HEK293 (cell line): ENCODE results near the gene SPCS2.

Experiments
- CTCF ChIA-PET: fragments of 350-600 bp; formaldehyde crosslinking; extraction: SDS; loops from one replicate; lab custom pipeline; 2021; ENCODE audit warnings: antibody characterized with exemption; lab: Yijun Ruan, JAX
- POLR2A ChIA-PET: fragments of 300-600 bp; formaldehyde crosslinking; extraction: SDS; loops from one replicate; lab custom pipeline; 2020; ENCODE audit warnings: antibody characterized with exemption, inconsistent platforms; lab: Yijun Ruan, JAX
- H3K27ac ChIP-seq: fragments of 200-500 bp; sonication (Bioruptor generic); 2 replicates; pipeline ENCODE4 v1.5.1; 2014; ENCODE audit warnings: low read depth, low read length, control low read depth, inconsistent platforms; ENCODE audit errors: extremely low read depth
- H3K36me3 ChIP-seq, 2 experiments: fragments of 200-500 bp in 1 of 2; sonication (Bioruptor generic) in 1 of 2; 1 replicate in 1 of 2; 2 replicates in 1 of 2; pipeline ENCODE4 v1.5.1; 2014 to 2017; ENCODE audit warnings: inconsistent platforms in 2 of 2, low read length in 2 of 2; ENCODE audit not compliant: control insufficient read depth in 2 of 2, insufficient read depth in 1 of 2
- H3K4me1 ChIP-seq: fragments of 200-500 bp; sonication (Bioruptor generic); 2 replicates; pipeline ENCODE4 v1.5.1; 2014; ENCODE audit warnings: mild to moderate bottlenecking, low read length, inconsistent platforms; ENCODE audit not compliant: control insufficient read depth, insufficient read depth
- H3K4me3 ChIP-seq: 2 replicates; pipeline ENCODE4 v1.5.1; 2011; ENCODE audit warnings: low read depth, mild to moderate bottlenecking, control low read depth, low read length, moderate library complexity
- H3K9me3 ChIP-seq: fragments of 200-500 bp; sonication (Bioruptor generic); 2 replicates; pipeline ENCODE4 v1.5.1; 2014; ENCODE audit warnings: low read depth, low read length, inconsistent platforms; ENCODE audit not compliant: control insufficient read depth, insufficient read depth
- ATF2 ChIP-seq: fragments of 450-650 bp; formaldehyde crosslinking; IDR thresholded peaks from 2 replicates; pipeline ENCODE4 v1.5.1; 2016; ENCODE audit warnings: missing biosample characterization, missing genetic modification characterization, low read depth
- CTCF ChIP-seq: fragments of 450-650 bp; formaldehyde crosslinking; IDR thresholded peaks from 2 replicates; pipeline ENCODE4 v1.5.1; 2016; ENCODE audit warnings: missing biosample characterization, missing genetic modification characterization
- GLIS2 ChIP-seq: fragments of 450-650 bp; formaldehyde crosslinking; IDR thresholded peaks from 2 replicates; pipeline ENCODE4 v1.5.1; 2016; ENCODE audit warnings: missing biosample characterization, missing genetic modification characterization
- HOXC10 ChIP-seq: sonication (generic); formaldehyde crosslinking; IDR thresholded peaks from 2 replicates; pipeline ENCODE4 v1.8.1; 2023; ENCODE audit warnings: mild to moderate bottlenecking, missing genetic modification reagents
- PRDM1 ChIP-seq: fragments of 450-650 bp; formaldehyde crosslinking; IDR thresholded peaks from 2 replicates; pipeline ENCODE4; 2016; ENCODE audit warnings: missing biosample characterization, missing genetic modification characterization
- ZBTB8A ChIP-seq: fragments of 450-650 bp; formaldehyde crosslinking; IDR thresholded peaks from 2 replicates; pipeline ENCODE4 v1.5.1; 2016; ENCODE audit warnings: missing biosample characterization, missing genetic modification characterization
- ZFHX2 ChIP-seq: fragments of 450-650 bp; formaldehyde crosslinking; conservative IDR thresholded peaks from 2 replicates; pipeline ENCODE4 v1.5.1; 2016; ENCODE audit warnings: missing biosample characterization, missing genetic modification characterization
- ZFP41 ChIP-seq: fragments of 450-650 bp; formaldehyde crosslinking; IDR thresholded peaks from 2 replicates; pipeline ENCODE4 v1.5.1; 2016; ENCODE audit warnings: missing biosample characterization, missing genetic modification characterization, borderline replicate concordance
- ZFP69B ChIP-seq: fragments of 450-650 bp; formaldehyde crosslinking; IDR thresholded peaks from 2 replicates; pipeline ENCODE4 v1.5.1; 2016; ENCODE audit warnings: missing biosample characterization, missing genetic modification characterization
- ZNF10 ChIP-seq: fragments of 450-650 bp; formaldehyde crosslinking; IDR thresholded peaks from 2 replicates; pipeline ENCODE4 v1.5.1; 2017; ENCODE audit warnings: missing biosample characterization, missing genetic modification characterization
- ZNF114 ChIP-seq: fragments of 450-650 bp; formaldehyde crosslinking; IDR thresholded peaks from 2 replicates; pipeline ENCODE4 v1.5.0; 2017; ENCODE audit warnings: missing biosample characterization, missing genetic modification characterization
- ZNF169 ChIP-seq: fragments of 450-650 bp; formaldehyde crosslinking; IDR thresholded peaks from 2 replicates; pipeline ENCODE4 v1.5.1; 2016; ENCODE audit warnings: missing biosample characterization, missing genetic modification characterization
- ZNF184 ChIP-seq: fragments of 450-650 bp; IDR thresholded peaks from 2 replicates; pipeline ENCODE4 v1.5.1; 2018; ENCODE audit warnings: missing biosample characterization, mild to moderate bottlenecking, missing genetic modification characterization
- ZNF2 ChIP-seq: fragments of 450-650 bp; formaldehyde crosslinking; IDR thresholded peaks from 2 replicates; pipeline ENCODE4 v1.5.1; 2016; ENCODE audit warnings: missing biosample characterization, missing genetic modification characterization
- ZNF221 ChIP-seq: fragments of 450-650 bp; formaldehyde crosslinking; IDR thresholded peaks from 2 replicates; pipeline ENCODE4 v1.5.1; 2017; ENCODE audit warnings: missing biosample characterization, missing genetic modification characterization, borderline replicate concordance
- ZNF391 ChIP-seq: fragments of 450-650 bp; formaldehyde crosslinking; IDR thresholded peaks from 2 replicates; pipeline ENCODE4 v1.5.1; 2016; ENCODE audit warnings: low read depth, missing biosample characterization, missing genetic modification characterization, borderline replicate concordance
- ZNF394 ChIP-seq: fragments of 450-650 bp; formaldehyde crosslinking; IDR thresholded peaks from 2 replicates; pipeline ENCODE4 v1.5.1; 2016; ENCODE audit warnings: missing biosample characterization, missing genetic modification characterization, mild to moderate bottlenecking, moderate library complexity, borderline replicate concordance
- ZNF423 ChIP-seq: fragments of 450-650 bp; formaldehyde crosslinking; IDR thresholded peaks from 2 replicates; pipeline ENCODE4 v1.5.1; 2016; ENCODE audit warnings: missing biosample characterization, missing genetic modification characterization
- ZNF473 ChIP-seq: fragments of 450-650 bp; formaldehyde crosslinking; IDR thresholded peaks from 2 replicates; pipeline ENCODE4 v1.5.1; 2017; ENCODE audit warnings: missing biosample characterization, missing genetic modification characterization
- ZNF513 ChIP-seq: fragments of 450-650 bp; IDR thresholded peaks from 2 replicates; pipeline ENCODE4 v1.5.1; 2018; ENCODE audit warnings: missing biosample characterization, missing genetic modification characterization
- ZNF654 ChIP-seq: fragments of 450-650 bp; formaldehyde crosslinking; IDR thresholded peaks from 2 replicates; pipeline ENCODE4 v1.5.1; 2016; ENCODE audit warnings: low read depth, missing biosample characterization, missing genetic modification characterization
- ZNF664 ChIP-seq: fragments of 450-650 bp; formaldehyde crosslinking; IDR thresholded peaks from 2 replicates; pipeline ENCODE4 v1.5.1; 2016; ENCODE audit warnings: missing biosample characterization, missing genetic modification characterization
- ZNF704 ChIP-seq: fragments of 450-650 bp; formaldehyde crosslinking; IDR thresholded peaks from 2 replicates; pipeline ENCODE4 v1.5.1; 2016; ENCODE audit warnings: missing biosample characterization, missing genetic modification characterization
- ZNF785 ChIP-seq: fragments of 450-650 bp; formaldehyde crosslinking; IDR thresholded peaks from 2 replicates; pipeline ENCODE4 v1.5.1; 2016; ENCODE audit warnings: missing biosample characterization, missing genetic modification characterization

Gene SPCS2

GRCh38 chr11:74927496-74927895 is 21.6 kb upstream of the SPCS2 start (continued):
- TF ChIP-seq PRDM1: no peak
- no peak for TF ChIP-seq ZNF785 (tag by site-specific recombination)
- TF ChIP-seq ZNF704 (tag by site-specific recombination): no peak
- TF ChIP-seq ZNF473: no peak
- no peak for TF ChIP-seq ZNF423 (tag by site-specific recombination)

- ChIA-PET POLR2A (interaction anchor here (0.5 kb wide), 1 partner anchor 91 kb away, joined by 3 read pairs; no protein-coding TSS in a partner anchor), CTCF (interaction anchor here (0.6 to 4.6 kb wide), 42 partner anchors 8 to 1853 kb away, joined by 3 to 40 read pairs (median 4); partner anchors contain the start of genes NEU3, TPBGL and TSKU)
- Histone ChIP-seq H3K4me3 (no peak overlapping the region), H3K36me3 (peaks cover 0 to 27% of the 10 kb centered on the region in 2 experiments; a peak in 1 of 3 replicates), H3K9me3 (no peaks in the 10 kb centered on the region), H3K27ac (no peak overlapping the region), H3K4me1 (no peaks in the 10 kb centered on the region)
- TF ChIP-seq ZFHX2 (tag by site-specific recombination): no peak
- no peak for TF ChIP-seq ZNF114 (tag by site-specific recombination)
- TF ChIP-seq ZNF10: no peak
- TF ChIP-seq ATF2 (tag by site-specific recombination): no peak
- no peak for TF ChIP-seq ZNF513 (tag by site-specific recombination)
- TF ChIP-seq ZNF221 (tag by site-specific recombination): no peak
- peak; percentile 91 for TF ChIP-seq ZNF654 (tag by site-specific recombination)
- TF ChIP-seq CTCF (tag by site-specific recombination): peak; percentile 42; the same call in 1 of the 2 replicates
- TF ChIP-seq ZFP69B (tag by site-specific recombination): no peak
- TF ChIP-seq ZNF169: no peak
- TF ChIP-seq GLIS2 (tag by site-specific recombination): no peak
- TF ChIP-seq ZBTB8A (tag by site-specific recombination): no peak
- no peak for TF ChIP-seq ZNF391 (tag by site-specific recombination)
- TF ChIP-seq ZNF394: no peak
- no peak for TF ChIP-seq ZNF664
- no peak for TF ChIP-seq ZFP41 (tag by site-specific recombination)
- TF ChIP-seq HOXC10 (CRISPR knock-in tag): no peak
- TF ChIP-seq ZNF2: peak; percentile 73; the same call in 1 of the 2 replicates
- TF ChIP-seq ZNF184 (tag by site-specific recombination): no peak
Measured at GRCh38 chr11:74929431-74930363, 19.4 kb upstream of the SPCS2 start.
